HepG2 (cell line): ENCODE results near the gene SLC34A3. TPM values are rescaled to one million over a fixed set of nuclear protein-coding genes. Genes with fewer than 3 reads are reported as not detected.
A peak's percentile ranks its signal among the peaks of the same experiment; 100 is the strongest.

Source experiments
- AKNA ChIP-seq: sonication (generic); formaldehyde crosslinking; IDR thresholded peaks from 2 replicates; pipeline ENCODE4 v1.4.0; 2020; ENCODE audit warnings: missing genetic modification reagents, borderline replicate concordance
- DNMT3B ChIP-seq: conservative IDR thresholded peaks from 2 replicates; pipeline ENCODE4 v1.6.1; 2016; ENCODE audit warnings: missing biosample characterization, control low read depth
- ESRRA ChIP-seq: sonication (generic); formaldehyde crosslinking; IDR thresholded peaks from 2 replicates; pipeline ENCODE4 v1.5.1; 2020; ENCODE audit warnings: mild to moderate bottlenecking, low read depth, missing genetic modification reagents
- FOSL1 ChIP-seq: sonication (generic); formaldehyde crosslinking; IDR thresholded peaks from 2 replicates; pipeline ENCODE4 v1.9.0; 2021; ENCODE audit warnings: missing genetic modification reagents, borderline replicate concordance
- HIVEP1 ChIP-seq: sonication (generic); formaldehyde crosslinking; IDR thresholded peaks from 2 replicates; pipeline ENCODE4 v1.4.0; 2020; ENCODE audit warnings: mild to moderate bottlenecking, missing genetic modification reagents
- HMG20B ChIP-seq: conservative IDR thresholded peaks from 2 replicates; pipeline ENCODE4 v1.6.1; 2016; ENCODE audit warnings: missing genetic modification reagents, missing compliant biosample characterization
- ISL2 ChIP-seq: sonication (generic); formaldehyde crosslinking; IDR thresholded peaks from 2 replicates; pipeline ENCODE4 v1.5.0; 2020; ENCODE audit warnings: missing genetic modification reagents
- KAT8 ChIP-seq: IDR thresholded peaks from 2 replicates; pipeline ENCODE4 v1.6.1; 2016; ENCODE audit warnings: missing genetic modification reagents, missing compliant biosample characterization
- NFIB ChIP-seq: sonication (generic); formaldehyde crosslinking; IDR thresholded peaks from 2 replicates; pipeline ENCODE4 v1.9.0; 2021; ENCODE audit warnings: missing genetic modification reagents, mild to moderate bottlenecking, borderline replicate concordance
- NFYB ChIP-seq: sonication (generic); formaldehyde crosslinking; IDR thresholded peaks from 2 replicates; pipeline ENCODE4 v1.4.0; 2020; ENCODE audit warnings: missing genetic modification reagents
- PLSCR1 ChIP-seq: sonication (generic); formaldehyde crosslinking; IDR thresholded peaks from 2 replicates; pipeline ENCODE4 v1.5.0; 2020; ENCODE audit warnings: missing genetic modification reagents, mild to moderate bottlenecking, borderline replicate concordance
- PRPF4 ChIP-seq: fragments of 200-400 bp; formaldehyde crosslinking; IDR thresholded peaks from 2 replicates; pipeline ENCODE4 v1.6.1; 2016; ENCODE audit warnings: low read length, low read depth; ENCODE audit not compliant: poor library complexity, severe bottlenecking
- RARG ChIP-seq: sonication (generic); formaldehyde crosslinking; IDR thresholded peaks from 2 replicates; pipeline ENCODE4 v1.4.0; 2020; ENCODE audit warnings: low read depth, mild to moderate bottlenecking, missing genetic modification reagents
- SP1 ChIP-seq, 2 experiments: fragments of 450-650 bp in 1 of 2; sonication (generic) in 1 of 2; formaldehyde crosslinking in 1 of 2; IDR thresholded peaks; 2 replicates each; pipeline versions ENCODE4 v1.4.0 to v1.6.1; 2016 to 2020; ENCODE audit warnings: missing genetic modification reagents in 1 of 2
- TBP ChIP-seq: sonication (generic); formaldehyde crosslinking; IDR thresholded peaks from 2 replicates; pipeline ENCODE4 v1.5.0; 2020; ENCODE audit warnings: missing genetic modification reagents
- TRAFD1 ChIP-seq: sonication (generic); formaldehyde crosslinking; IDR thresholded peaks from 2 replicates; pipeline ENCODE4 v1.5.1; 2020; ENCODE audit warnings: missing genetic modification reagents, mild to moderate bottlenecking, borderline replicate concordance
- TSC22D2 ChIP-seq: sonication (generic); formaldehyde crosslinking; IDR thresholded peaks from 2 replicates; pipeline ENCODE4 v1.5.1; 2020; ENCODE audit warnings: missing genetic modification reagents, mild to moderate bottlenecking, borderline replicate concordance
- ZNF205 ChIP-seq: IDR thresholded peaks from 2 replicates; pipeline ENCODE4 v1.6.1; 2018; ENCODE audit warnings: missing biosample characterization, missing genetic modification reagents
- ZNF343 ChIP-seq: sonication (generic); formaldehyde crosslinking; IDR thresholded peaks from 2 replicates; pipeline ENCODE4 v1.4.0; 2020; ENCODE audit warnings: mild to moderate bottlenecking, missing genetic modification reagents
- ZNF615 ChIP-seq: sonication (generic); formaldehyde crosslinking; IDR thresholded peaks from 2 replicates; pipeline ENCODE4 v1.5.0; 2020; ENCODE audit warnings: mild to moderate bottlenecking, missing genetic modification reagents, borderline replicate concordance
- ZNF616 ChIP-seq: sonication (generic); formaldehyde crosslinking; IDR thresholded peaks from 2 replicates; pipeline ENCODE4 v1.5.0; 2020; ENCODE audit warnings: low read depth, mild to moderate bottlenecking, missing genetic modification reagents
- ZNF644 ChIP-seq: IDR thresholded peaks from 2 replicates; pipeline ENCODE4 v1.6.1; 2016; ENCODE audit warnings: low read depth
- ZNF777 ChIP-seq: sonication (generic); formaldehyde crosslinking; IDR thresholded peaks from 2 replicates; pipeline ENCODE4 v1.4.0; 2020; ENCODE audit warnings: missing genetic modification reagents
- polyA plus RNA-seq, 8 experiments: library from polyadenylated mRNA; depleted of rRNA in 3 of 8; stranded (reverse) in 7 of 8; unstranded in 1 of 8; fragments of >200 nt; fragmentation: Illumina TruSeq in 4 of 8; extraction: Trizol in 4 of 8; gene quantifications; 2 replicates each; pipeline versions ENCODE4 v1.2.1 to v1.2.3, GENCODE V29; 2011 to 2016; ENCODE audit warnings: low read depth in 4 of 8, missing spikeins in 1 of 8, mixed read lengths in 1 of 8; ENCODE audit not compliant: insufficient read depth in 1 of 8
- total RNA-seq, 5 experiments: library from RNA; depleted of rRNA; stranded (reverse); fragments of >200 nt; fragmentation: Illumina TruSeq; extraction: Trizol; gene quantifications; 2 replicates each; pipeline ENCODE4 v1.2.3, GENCODE V29; 2016; ENCODE audit warnings: low read depth in 1 of 5

The SLC34A3 gene
- total and polyA plus RNA-seq, 2 of the 13 experiments (the other 11 are each of a cell fraction or from before 2014, with no cell fraction given) = 0.07 to 1.0 TPM

- TF ChIP-seq HMG20B (CRISPR knock-in tag) (0 out of 2 replicates have a peak, but pooled peaks have one; percentile 58), DNMT3B (CRISPR knock-in tag) (0 out of 2 replicates have a peak, but pooled peaks have one; percentile 40), TRAFD1 (CRISPR knock-in tag) (no peak), ESRRA (peak; percentile 100), AKNA (CRISPR knock-in tag) (no peak), RARG (CRISPR knock-in tag) (no peak), HIVEP1 (peak; percentile 98), NFYB (peak; percentile 97), KAT8 (CRISPR knock-in tag) (peak; percentile 95), TSC22D2 (CRISPR knock-in tag) (no peak), SP1 (IDR thresholded peaks at IDR 0.05) (peak; percentile 34; the same call in 1 of the 2 replicates), SP1 (CRISPR knock-in tag; IDR thresholded peaks at IDR 0.05) (peak; percentile 96), ZNF616 (CRISPR knock-in tag) (no peak), PLSCR1 (CRISPR knock-in tag) (no peak), ZNF777 (CRISPR knock-in tag) (peak; percentile 30; the same call in 1 of the 2 replicates), ZNF644 (CRISPR knock-in tag) (no peak), ZNF615 (CRISPR knock-in tag) (no peak), ISL2 (peak; percentile 76), ZNF343 (CRISPR knock-in tag) (peak; percentile 74; the same call in 1 of the 2 replicates), TBP (CRISPR knock-in tag) (no peak), PRPF4 (no peak), FOSL1 (CRISPR knock-in tag) (no peak), NFIB (CRISPR knock-in tag) (no peak), ZNF205 (CRISPR knock-in tag) (peak; percentile 71)
Observed at GRCh38 chr9:137200311-137201204, 30.1 kb upstream of the SLC34A3 start, which contains the start of gene TPRN (continued).
